ENCODE results near the gene NLGN1. TPM values are rescaled to one million over a fixed set of nuclear protein-coding genes. Genes with fewer than 3 reads are reported as not detected.

Gene NLGN1
- total RNA-seq, 1 experiment from 2014 or later = not detected

GRCh38 chr3:173614522-173614921 lies 217.0 kb downstream of the NLGN1 start:
- no peaks in the 10 kb centered on the region for H3K36me3 ChIP-seq (ENCODE audit: control insufficient read depth in 1 of 2, insufficient read depth in 2 of 2, low read length in 2 of 2)
- H3K4me1 ChIP-seq (ENCODE audit: control insufficient read depth in 1 of 2, insufficient read depth in 2 of 2, low read length in 2 of 2) = no peaks in the 10 kb centered on the region
- ATAC-seq (no peak), DNase-seq (ENCODE audit: low read depth, low spot score) (no peak)
- no peaks in the 10 kb centered on the region for H3K9me2 ChIP-seq (ENCODE audit: insufficient read depth)
- no peaks in the 10 kb centered on the region for H4K20me1 ChIP-seq (ENCODE audit: insufficient read depth)
- POLR2A ChIA-PET = no interaction called here
- no peaks in the 10 kb centered on the region for H3K9me3 ChIP-seq (ENCODE audit: control insufficient read depth in 1 of 2, insufficient read depth in 1 of 2, low read depth in 1 of 2, low read length in 2 of 2)
- BruUV-seq (replicated peaks) = no TSS peak
- CTCF ChIA-PET = no interaction called here
- no peaks in the 10 kb centered on the region for H3K27me3 ChIP-seq (ENCODE audit: insufficient read depth, low read length)
- intact Hi-C loops (cut with micrococcal nuclease) = no loop called here
- RAD21 ChIA-PET (ENCODE audit: low non-redundant PET in 1 of 2, low total read pairs in 2 of 2, uncharacterized antibody in 2 of 2, unreplicated experiment in 2 of 2) = no interaction called here
- no peak overlapping the region for H3K4me3 ChIP-seq (replicated peaks in 1 of 2; ENCODE audit: low read depth in 1 of 2, low read length in 2 of 2)
- no peak overlapping the region for H3K4me2 ChIP-seq (ENCODE audit: low read length)
- TF ChIP-seq RAD21 (IDR thresholded peaks at IDR 0.05; ENCODE audit: low read depth) (no peak), ZFX (IDR thresholded peaks at IDR 0.05) (no peak), CEBPB (IDR thresholded peaks at IDR 0.05; ENCODE audit: low read depth) (no peak), ELF1 (IDR thresholded peaks at IDR 0.05; ENCODE audit: borderline replicate concordance, low read depth) (no peak), MAX (IDR thresholded peaks at IDR 0.05) (no peak), CTCF (IDR thresholded peaks at IDR 0.05 in 2 of 3, conservative IDR thresholded peaks at IDR 0.05 in 1 of 3; ENCODE audit: borderline replicate concordance in 1 of 3, insufficient read depth in 1 of 3, low read depth in 2 of 3, low read length in 2 of 3) (no peak), ZNF274 (IDR thresholded peaks at IDR 0.05; ENCODE audit: low read depth, low read length) (no peak), REST (IDR thresholded peaks at IDR 0.05; ENCODE audit: low read depth) (no peak), CBX3 (IDR thresholded peaks at IDR 0.05; ENCODE audit: low read depth) (no peak), SP1 (IDR thresholded peaks at IDR 0.05; ENCODE audit: low read depth) (no peak), EGR1 (IDR thresholded peaks at IDR 0.05; ENCODE audit: low read depth) (no peak), TCF7L2 (IDR thresholded peaks at IDR 0.05; ENCODE audit: borderline replicate concordance, extremely low read depth, insufficient read depth, insufficient read length) (no peak), ZBTB33 (IDR thresholded peaks at IDR 0.05; ENCODE audit: extremely low read depth, insufficient replicate concordance, low read length) (no peak), SRF (IDR thresholded peaks at IDR 0.05; ENCODE audit: low read depth) (no peak)
- no peak overlapping the region for H3K27ac ChIP-seq (ENCODE audit: low read depth, low read length)
- H2AFZ ChIP-seq (ENCODE audit: low read depth, low read length, poor library complexity, severe bottlenecking) = no peak overlapping the region
- H3K9ac ChIP-seq (ENCODE audit: low read length) = no peak overlapping the region
- no peaks in the 10 kb centered on the region for H3K79me2 ChIP-seq (ENCODE audit: insufficient read depth, low read length)
